Measurements from ENCODE around the gene PARP9. TPM values are rescaled to one million over a fixed set of nuclear protein-coding genes. Genes with fewer than 3 reads are reported as not detected.

The PARP9 gene
- total RNA-seq, 1 donor from 2014 or later: 4.5 TPM

DNA sequence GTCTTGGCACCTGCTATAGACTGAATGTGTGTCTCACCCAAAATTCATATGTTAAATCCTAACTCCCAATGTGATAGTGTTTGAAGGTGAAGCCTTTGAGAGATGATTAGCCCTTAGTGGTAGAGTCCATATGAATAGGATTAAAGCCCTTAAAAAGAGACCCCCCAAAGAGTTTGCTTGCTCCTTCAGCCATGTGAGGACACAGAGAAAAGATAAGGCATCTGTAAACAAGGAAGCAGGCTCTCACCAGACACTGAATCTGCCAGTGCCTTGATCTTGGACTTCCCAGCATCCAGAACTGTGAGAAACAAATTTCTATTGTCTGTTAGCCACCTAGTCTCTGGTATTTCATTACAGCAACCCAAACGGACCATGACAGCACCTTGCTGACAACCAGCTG is 65.9 kb downstream of the PARP9 start:
- FAIRE-seq: no peak
- DNase-seq (ENCODE audit: low read depth): no peak
- peaks cover 2% of the 10 kb centered on the region for H3K36me3 ChIP-seq (ENCODE audit: control insufficient read depth, insufficient read depth, low read length)
- no peaks in the 10 kb centered on the region for H3K27me3 ChIP-seq (ENCODE audit: control insufficient read depth, insufficient read depth, low read length)
- TF ChIP-seq, protein P1, sequence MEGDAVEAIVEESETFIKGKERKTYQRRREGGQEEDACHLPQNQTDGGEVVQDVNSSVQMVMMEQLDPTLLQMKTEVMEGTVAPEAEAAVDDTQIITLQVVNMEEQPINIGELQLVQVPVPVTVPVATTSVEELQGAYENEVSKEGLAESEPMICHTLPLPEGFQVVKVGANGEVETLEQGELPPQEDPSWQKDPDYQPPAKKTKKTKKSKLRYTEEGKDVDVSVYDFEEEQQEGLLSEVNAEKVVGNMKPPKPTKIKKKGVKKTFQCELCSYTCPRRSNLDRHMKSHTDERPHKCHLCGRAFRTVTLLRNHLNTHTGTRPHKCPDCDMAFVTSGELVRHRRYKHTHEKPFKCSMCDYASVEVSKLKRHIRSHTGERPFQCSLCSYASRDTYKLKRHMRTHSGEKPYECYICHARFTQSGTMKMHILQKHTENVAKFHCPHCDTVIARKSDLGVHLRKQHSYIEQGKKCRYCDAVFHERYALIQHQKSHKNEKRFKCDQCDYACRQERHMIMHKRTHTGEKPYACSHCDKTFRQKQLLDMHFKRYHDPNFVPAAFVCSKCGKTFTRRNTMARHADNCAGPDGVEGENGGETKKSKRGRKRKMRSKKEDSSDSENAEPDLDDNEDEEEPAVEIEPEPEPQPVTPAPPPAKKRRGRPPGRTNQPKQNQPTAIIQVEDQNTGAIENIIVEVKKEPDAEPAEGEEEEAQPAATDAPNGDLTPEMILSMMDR (IDR thresholded peaks at IDR 0.05; ENCODE audit: insufficient read depth, low read length, severe bottlenecking): no peak
- no peak overlapping the region for H3K4me3 ChIP-seq (ENCODE audit: low read depth, low read length)

DNA sequence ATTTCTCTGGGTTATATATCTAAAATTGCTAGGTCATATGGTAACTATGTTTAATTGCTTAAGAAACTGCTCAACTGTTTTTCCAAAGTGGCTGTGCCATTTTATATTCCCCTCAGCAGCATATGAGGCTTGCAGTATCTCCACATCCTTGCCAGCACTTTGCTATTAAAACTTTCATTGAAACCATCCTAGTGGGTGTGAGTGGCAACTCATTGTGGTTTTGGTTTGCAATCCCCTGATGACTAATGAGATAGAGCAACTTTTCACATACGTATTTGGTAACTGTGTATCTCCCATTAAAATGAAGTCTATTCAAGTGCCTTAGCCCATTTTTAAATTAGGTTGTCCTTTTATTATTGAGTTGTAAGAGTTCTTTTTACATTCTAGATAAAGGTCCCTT is 66.7 kb downstream of the PARP9 start:
- peaks cover 2% of the 10 kb centered on the region for H3K36me3 ChIP-seq (ENCODE audit: control insufficient read depth, insufficient read depth, low read length)
- peak; percentile 97 for DNase-seq (ENCODE audit: low read depth)
- H3K27me3 ChIP-seq (ENCODE audit: control insufficient read depth, insufficient read depth, low read length): no peaks in the 10 kb centered on the region
- FAIRE-seq: peak; percentile 43
- H3K4me3 ChIP-seq (ENCODE audit: low read depth, low read length): no peak overlapping the region
- TF ChIP-seq, protein P1 (IDR thresholded peaks at IDR 0.05; ENCODE audit: insufficient read depth, low read length, severe bottlenecking): no peak

DNA sequence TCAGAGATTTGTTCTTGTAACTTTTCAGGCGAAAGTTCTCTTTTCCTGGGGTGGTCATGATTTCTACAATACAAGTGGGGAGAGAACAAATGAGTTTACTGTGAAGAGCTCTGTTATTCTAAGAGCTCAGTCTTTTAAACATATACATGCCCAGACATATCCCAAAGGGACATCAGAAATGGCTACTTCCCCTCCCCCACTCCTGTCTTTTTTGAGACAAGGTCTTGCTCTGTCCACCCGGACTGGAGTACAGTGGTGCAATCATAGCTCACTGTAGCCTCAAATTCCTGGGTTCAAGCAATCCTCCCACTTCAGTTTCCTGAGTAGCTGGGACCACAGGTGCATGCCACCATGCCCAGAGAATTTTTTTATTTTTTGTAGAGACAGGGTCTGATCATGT is 67.6 kb downstream of the PARP9 start:
- TF ChIP-seq, protein P1 (IDR thresholded peaks at IDR 0.05; ENCODE audit: insufficient read depth, low read length, severe bottlenecking): no peak
- H3K4me3 ChIP-seq (ENCODE audit: low read depth, low read length): peak overlapping the region; percentile 16
- FAIRE-seq: no peak
- H3K27me3 ChIP-seq (ENCODE audit: control insufficient read depth, insufficient read depth, low read length): no peaks in the 10 kb centered on the region
- DNase-seq (ENCODE audit: low read depth): peak; percentile 29
- peaks cover 4% of the 10 kb centered on the region for H3K36me3 ChIP-seq (ENCODE audit: control insufficient read depth, insufficient read depth, low read length)

DNA sequence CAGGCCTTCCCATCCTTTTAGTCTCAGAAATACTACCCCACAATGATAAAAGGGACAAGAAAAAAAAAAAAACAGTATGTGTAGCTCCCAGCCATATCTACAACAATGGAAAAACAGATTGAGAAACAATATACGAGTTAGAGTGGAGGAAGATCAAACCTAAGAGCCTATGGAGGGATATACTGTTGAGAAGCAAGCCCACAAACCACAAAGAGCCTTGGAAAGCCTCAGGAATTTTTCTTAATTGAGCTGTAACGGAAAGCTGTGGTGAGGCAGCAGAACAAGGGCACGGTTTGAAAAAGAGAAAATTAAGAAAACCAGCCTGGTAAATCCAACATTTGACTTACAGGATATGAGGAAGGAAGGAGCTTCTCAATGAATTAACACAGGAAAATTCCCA is 70.8 kb downstream of the PARP9 start:
- TF ChIP-seq, protein P1 (IDR thresholded peaks at IDR 0.05; ENCODE audit: insufficient read depth, low read length, severe bottlenecking): no peak
- FAIRE-seq: no peak
- H3K27me3 ChIP-seq (ENCODE audit: control insufficient read depth, insufficient read depth, low read length): no peaks in the 10 kb centered on the region
- DNase-seq (ENCODE audit: low read depth): no peak
- H3K4me3 ChIP-seq (ENCODE audit: low read depth, low read length): no peak overlapping the region
- H3K36me3 ChIP-seq (ENCODE audit: control insufficient read depth, insufficient read depth, low read length): peaks cover 4% of the 10 kb centered on the region

DNA sequence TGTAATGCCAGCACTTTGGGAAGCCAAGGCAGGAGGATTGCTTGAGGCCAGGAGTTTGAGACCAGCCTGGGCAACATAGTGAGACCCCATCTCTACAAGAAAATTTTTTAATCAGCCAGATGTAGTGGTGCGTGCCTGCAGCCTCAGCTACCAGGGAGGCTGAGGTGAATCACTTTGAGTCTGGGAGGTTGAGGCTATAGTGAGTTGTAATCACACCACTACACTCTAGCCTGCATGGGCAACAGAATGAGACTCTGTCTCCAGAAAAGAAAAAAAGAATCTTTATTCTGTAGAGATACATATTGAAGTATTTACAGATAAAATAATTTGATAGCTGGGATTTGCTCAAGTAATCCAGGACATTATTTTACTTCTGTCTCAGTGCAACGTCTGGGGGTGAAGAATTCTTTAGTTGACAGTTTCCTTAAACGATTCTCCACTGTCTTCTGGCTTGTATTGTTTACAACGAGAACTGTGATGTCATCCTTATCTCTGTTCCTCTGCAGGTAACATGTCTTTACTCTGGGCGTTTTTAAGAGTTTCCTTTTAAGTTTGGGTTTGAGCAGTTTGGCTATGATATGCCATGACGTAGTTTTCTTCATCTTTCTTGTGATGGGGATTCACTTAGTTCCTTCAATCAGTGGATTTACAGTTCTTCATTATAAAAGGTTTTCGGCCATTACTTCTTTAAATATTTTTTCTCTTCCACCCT is 75.7 kb downstream of the PARP9 start:
- TF ChIP-seq, protein P1 (IDR thresholded peaks at IDR 0.05; ENCODE audit: insufficient read depth, low read length, severe bottlenecking): no peak
- H3K27me3 ChIP-seq (ENCODE audit: control insufficient read depth, insufficient read depth, low read length): no peaks in the 10 kb centered on the region
- no peak for DNase-seq (ENCODE audit: low read depth)
- no peak for FAIRE-seq
- H3K4me3 ChIP-seq (ENCODE audit: low read depth, low read length): no peak overlapping the region
- peaks cover 4% of the 10 kb centered on the region for H3K36me3 ChIP-seq (ENCODE audit: control insufficient read depth, insufficient read depth, low read length)

DNA sequence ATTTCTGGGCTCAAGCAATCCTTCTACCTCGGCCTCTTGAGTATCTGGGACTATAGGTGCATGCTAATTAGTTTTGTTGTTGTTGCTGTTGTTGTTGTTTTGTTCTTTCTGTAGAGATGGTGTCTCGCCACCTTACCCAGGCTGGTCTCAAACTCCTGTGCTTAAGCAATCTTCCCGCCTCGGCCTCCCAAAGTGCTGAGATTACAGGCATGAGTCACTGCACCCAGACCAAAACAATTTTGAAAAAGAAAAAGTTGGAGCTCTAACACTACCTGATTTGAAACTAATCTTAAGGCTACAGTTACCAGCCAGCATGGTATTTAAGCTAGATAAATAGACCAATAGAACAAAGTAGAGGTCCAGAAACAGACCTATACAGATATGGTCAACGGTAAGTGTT is 79.1 kb downstream of the PARP9 start:
- Histone ChIP-seq H3K4me3 (ENCODE audit: low read depth, low read length) (no peak overlapping the region), H3K36me3 (ENCODE audit: control insufficient read depth, insufficient read depth, low read length) (no peaks in the 10 kb centered on the region), H3K27me3 (ENCODE audit: control insufficient read depth, insufficient read depth, low read length) (no peaks in the 10 kb centered on the region)
- TF ChIP-seq, protein P1 (IDR thresholded peaks at IDR 0.05; ENCODE audit: insufficient read depth, low read length, severe bottlenecking): no peak
- DNase-seq (ENCODE audit: low read depth) (peak; percentile 58), FAIRE-seq (no peak)
